Stimulated activated CD4-positive, alpha-beta T cell treated with anti-CD3 and anti-CD28 coated beads, TNF-alpha, amount 100 ng/mL, for 4 hours (primary cell): ENCODE results near the gene WFDC11.

Experiments
- DNase-seq, 3 experiments: peaks; one replicate each; pipeline ENCODE4 v3.0.0-alpha.2; 2020; ENCODE audit warnings: low read depth in 3 of 3

The WFDC11 gene

DNA sequence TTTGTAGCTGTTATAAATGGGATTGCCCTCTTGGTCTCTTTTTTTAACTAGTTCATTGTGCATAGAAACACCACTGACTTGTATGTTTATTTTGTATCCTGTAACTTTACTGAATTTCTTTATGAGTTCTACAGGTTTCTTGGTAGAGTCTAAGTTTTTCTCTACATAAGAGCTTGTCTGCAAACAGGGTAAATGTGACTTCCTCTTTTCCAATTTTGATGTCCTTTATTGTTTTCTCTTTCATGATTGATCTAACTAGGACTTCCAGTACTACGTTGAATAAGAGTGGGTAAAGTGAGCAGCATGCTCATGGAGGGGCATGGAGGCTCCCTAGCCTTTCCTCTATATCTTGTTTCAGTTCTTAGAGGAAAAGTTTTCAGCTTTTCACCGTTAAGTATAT, 43.5 kb downstream of the WFDC11 start:
- no peak for DNase-seq

GRCh38 chr20:45621593-45621992, 48.4 kb downstream of the WFDC11 start:
- DNase-seq = no peak

DNA sequence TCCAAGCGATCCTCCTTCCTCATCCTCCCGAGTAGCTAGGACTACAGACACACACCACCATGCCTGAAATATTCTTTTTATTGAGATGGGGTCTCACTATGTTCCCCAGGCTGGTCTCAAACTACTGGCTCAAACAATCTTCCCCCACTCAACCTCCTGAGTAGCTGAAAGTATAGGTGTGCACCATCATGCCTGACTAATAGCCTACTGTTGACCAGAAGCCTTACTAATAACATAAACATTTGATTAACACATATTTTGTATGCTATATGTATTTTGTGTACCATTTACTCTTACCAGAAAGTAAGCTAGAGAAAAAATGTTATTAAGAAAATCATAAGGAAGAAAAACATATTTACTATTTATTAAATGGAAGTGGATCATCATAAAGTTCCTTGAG, 52.4 kb downstream of the WFDC11 start:
- no peak for DNase-seq

- no peak for DNase-seq
Measured at GRCh38 chr20:45612314-45612713, 57.7 kb downstream of the WFDC11 start.

DNA sequence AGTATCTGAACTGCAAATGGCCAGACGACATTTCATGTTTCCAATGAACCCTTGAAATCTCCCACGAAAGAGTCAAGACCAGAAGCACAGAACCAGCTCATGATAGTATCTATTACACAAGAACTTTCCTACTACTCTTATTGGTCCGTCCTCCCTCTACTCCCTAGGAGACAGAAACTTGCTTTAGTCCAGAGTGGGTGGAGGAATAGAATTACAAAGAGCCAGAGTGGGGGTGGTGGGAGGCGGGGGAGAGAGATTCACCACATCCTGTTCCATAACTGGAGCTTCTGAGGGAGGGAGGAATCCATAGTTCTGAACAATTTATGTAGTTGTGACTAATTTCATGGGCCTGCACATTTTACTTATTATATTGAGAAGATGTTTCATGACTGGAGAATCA, 59.0 kb downstream of the WFDC11 start:
- DNase-seq = no peak

GRCh38 chr20:45607810-45608209, 62.2 kb downstream of the WFDC11 start:
- DNase-seq = no peak
